Measurements from ENCODE around the gene SLC16A3. TPM values are rescaled to one million over a fixed set of nuclear protein-coding genes. Genes with fewer than 3 reads are reported as not detected.
"Not testable (repeated sequence)": the region's sequence is repeated elsewhere in the genome, so short reads cannot be mapped to it uniquely, and the experiment has no call there.

SLC16A3 gene
- total RNA-seq, 1 donor: 44.6 TPM

DNA sequence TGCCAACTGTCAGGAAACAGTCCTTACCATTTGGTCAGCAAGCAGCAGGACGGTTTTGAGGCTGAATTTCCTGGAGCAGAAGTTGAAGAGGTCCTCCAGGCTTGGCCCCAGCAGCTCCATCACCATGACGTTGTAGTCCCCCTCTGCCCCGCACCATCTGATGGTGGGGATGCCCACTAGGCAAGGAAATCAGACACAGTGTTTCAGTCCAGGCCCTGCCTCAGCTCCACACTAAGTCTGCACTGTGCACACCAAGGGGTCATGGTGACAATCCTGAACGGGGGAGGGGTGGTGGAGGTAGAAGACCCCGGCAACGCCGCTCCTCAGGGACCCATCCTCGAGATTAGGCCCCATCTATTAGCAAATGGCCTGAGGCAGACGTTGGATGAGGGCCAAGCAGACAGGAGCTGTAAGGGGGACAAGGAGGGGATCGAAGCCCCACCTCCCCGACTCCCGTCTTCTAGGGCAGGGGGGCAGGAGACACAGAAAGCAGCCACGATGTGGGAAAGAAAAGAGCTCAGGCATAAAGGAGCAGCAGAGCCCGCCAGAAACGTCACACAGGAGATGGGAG, 26.6 kb downstream of the SLC16A3 start:
- H3K4me3 ChIP-seq (ENCODE audit: low read depth, low read length): no peak overlapping the region
- TF ChIP-seq, protein P1, sequence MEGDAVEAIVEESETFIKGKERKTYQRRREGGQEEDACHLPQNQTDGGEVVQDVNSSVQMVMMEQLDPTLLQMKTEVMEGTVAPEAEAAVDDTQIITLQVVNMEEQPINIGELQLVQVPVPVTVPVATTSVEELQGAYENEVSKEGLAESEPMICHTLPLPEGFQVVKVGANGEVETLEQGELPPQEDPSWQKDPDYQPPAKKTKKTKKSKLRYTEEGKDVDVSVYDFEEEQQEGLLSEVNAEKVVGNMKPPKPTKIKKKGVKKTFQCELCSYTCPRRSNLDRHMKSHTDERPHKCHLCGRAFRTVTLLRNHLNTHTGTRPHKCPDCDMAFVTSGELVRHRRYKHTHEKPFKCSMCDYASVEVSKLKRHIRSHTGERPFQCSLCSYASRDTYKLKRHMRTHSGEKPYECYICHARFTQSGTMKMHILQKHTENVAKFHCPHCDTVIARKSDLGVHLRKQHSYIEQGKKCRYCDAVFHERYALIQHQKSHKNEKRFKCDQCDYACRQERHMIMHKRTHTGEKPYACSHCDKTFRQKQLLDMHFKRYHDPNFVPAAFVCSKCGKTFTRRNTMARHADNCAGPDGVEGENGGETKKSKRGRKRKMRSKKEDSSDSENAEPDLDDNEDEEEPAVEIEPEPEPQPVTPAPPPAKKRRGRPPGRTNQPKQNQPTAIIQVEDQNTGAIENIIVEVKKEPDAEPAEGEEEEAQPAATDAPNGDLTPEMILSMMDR (IDR thresholded peaks at IDR 0.05; ENCODE audit: insufficient read depth, low read length): no peak
- DNase-seq (ENCODE audit: low read depth): no peak

DNA sequence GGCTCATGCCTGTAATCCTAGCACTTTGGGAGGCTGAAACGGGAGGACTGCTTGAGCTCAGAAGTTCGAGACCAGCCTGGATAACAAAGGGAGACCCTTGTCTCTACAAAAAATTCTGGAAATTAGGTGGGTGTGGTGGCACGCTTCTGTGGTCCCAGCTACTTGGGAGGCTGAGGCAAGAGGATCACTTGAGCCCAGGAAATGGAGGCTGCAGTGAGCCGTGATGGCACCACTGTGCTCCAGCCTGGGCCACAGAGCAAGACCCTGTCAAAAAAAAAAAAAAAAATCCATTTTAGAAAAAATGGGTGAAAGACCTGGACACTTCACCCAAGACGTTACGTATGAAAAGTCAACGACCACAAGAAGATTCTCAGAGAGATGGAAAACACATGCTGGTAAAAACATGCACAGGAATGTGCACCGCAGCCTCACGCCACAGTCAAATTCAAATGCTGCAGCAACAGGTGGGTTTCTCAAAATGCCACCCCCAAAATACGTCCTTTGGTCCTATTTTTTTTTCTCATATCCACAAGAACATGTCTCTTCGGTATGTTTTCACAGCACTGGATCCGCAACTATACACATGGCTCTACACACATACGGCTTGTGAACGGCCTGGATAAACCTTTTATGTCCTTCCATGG, 27.5 kb downstream of the SLC16A3 start:
- TF ChIP-seq, protein P1 (IDR thresholded peaks at IDR 0.05; ENCODE audit: insufficient read depth, low read length): no peak
- DNase-seq (ENCODE audit: low read depth): no peak
- H3K4me3 ChIP-seq (ENCODE audit: low read depth, low read length): no peak overlapping the region

DNA sequence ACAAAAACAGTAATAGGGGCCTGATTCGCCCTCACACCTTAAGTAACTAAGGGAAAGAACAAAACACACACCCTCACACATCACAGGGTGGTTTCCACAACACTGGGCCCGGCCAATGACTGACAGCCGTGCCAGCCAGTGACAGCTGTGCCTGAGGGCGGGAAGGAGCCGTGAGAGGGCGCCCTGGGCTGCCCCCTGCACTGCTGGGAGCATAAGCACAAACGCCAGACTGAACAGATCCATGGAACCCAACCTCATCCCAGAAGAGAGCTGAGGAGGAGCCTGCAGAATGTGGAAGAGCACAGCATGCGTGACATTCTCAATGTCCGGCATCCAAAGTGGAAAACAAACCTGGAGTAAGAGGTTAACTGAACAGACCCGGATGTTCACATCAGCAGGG, 28.6 kb downstream of the SLC16A3 start:
- H3K4me3 ChIP-seq (ENCODE audit: low read depth, low read length): no peak overlapping the region
- DNase-seq (ENCODE audit: low read depth): no peak
- TF ChIP-seq, protein P1 (IDR thresholded peaks at IDR 0.05; ENCODE audit: insufficient read depth, low read length): no peak

DNA sequence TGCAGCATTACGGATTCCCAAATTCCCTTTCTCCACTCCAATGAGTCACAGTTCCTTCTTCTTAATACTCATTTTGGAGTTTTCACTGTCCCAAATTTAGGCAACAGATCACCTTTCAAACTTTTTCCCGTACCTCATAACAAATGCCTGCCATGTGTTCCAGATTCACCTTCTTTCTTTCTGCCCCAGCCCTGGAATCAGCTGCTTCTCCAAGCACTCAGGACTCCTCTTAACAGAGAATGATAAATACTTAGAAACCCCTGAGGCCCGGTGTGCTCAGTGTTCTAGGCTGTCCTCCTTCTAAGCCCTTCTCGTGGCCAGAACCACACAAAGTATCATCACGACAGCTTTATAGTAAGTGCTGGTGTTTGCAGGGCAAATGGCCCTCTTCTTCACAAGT, 29.7 kb downstream of the SLC16A3 start:
- no peak overlapping the region for H3K4me3 ChIP-seq (ENCODE audit: low read depth, low read length)
- DNase-seq (ENCODE audit: low read depth): no peak
- TF ChIP-seq, protein P1 (IDR thresholded peaks at IDR 0.05; ENCODE audit: insufficient read depth, low read length): no peak

DNA sequence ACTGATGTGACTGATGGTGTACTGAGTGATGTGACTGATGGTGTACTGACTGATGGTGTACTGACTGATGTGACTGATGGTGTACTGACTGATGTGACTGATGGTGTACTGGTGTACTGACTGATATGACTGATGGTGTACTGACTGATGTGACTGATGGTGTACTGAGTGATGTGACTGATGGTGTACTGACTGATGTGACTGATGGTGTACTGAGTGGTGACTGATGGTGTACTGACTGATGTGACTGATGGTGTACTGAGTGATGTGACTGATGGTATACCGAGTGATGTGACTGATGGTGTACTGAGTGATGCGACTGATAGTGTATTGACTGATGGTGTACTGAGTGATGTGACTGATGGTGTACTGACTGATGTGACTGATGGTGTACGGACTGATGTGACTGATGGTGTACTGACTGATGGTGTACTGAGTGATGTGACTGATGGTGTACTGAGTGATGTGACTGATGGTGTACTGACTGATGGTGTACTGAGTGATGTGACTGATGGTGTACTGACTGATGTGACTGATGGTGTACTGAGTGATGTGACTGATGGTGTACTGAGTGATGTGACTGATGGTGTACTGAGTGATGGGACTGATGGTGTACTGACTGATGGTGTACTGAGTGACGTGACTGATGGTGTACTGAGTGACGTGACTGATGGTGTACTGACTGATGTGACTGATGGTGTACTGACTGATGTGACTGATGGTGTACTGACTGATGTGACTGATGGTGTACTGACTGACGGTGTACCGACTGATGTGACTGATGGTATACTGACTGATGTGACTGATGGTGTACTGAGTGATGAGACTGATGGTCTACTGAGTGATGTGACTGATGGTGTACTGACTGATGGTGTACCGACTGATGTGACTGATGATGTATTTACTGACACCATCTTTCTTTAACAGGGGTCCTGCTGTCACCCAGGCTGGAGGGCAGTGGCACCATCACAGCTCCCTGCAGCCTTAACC, 31.4 kb downstream of the SLC16A3 start:
- not testable (repeated sequence) for H3K4me3 ChIP-seq (ENCODE audit: low read depth, low read length); DNase-seq (ENCODE audit: low read depth)

DNA sequence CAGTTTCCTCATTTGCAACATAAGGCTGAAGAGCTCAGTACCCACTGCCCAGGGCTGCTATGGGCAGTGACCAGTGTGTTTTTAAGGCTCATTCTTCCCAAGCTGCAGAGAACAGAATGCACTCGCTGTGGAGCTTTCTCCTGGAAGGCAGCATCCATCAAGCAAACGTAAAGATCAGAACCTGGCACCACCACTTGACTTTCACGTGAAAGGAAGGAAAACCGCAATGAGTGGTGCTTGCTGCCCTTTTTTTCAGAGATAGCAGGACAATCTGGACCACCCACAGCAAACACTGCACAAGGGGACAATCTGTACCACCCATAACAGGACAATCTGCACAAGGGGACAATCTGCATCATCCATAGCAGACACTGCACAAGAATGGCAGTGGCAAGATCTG, 33.5 kb downstream of the SLC16A3 start:
- TF ChIP-seq, protein P1 (IDR thresholded peaks at IDR 0.05; ENCODE audit: insufficient read depth, low read length): no peak
- no peak for DNase-seq (ENCODE audit: low read depth)
- H3K4me3 ChIP-seq (ENCODE audit: low read depth, low read length): no peak overlapping the region

DNA sequence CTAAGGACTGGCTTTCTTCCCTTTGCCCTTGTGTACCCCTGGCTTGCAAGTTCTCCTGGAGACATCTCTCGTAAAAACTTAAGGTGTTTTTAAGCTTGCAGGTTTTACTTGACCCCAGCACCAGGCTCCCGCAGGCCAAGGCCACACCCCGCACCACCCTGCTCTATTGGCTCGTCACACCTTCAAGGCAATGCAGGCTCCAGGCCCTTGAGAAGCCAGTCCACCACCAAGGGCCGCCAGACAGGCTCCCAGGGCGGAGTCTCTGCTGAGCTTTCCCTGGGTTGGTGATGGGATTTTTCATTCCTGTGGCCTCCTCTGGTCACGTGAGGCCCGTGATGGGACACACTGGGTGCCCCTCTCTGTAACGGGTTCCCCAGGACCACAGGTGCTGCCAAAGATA, 34.8 kb downstream of the SLC16A3 start:
- H3K4me3 ChIP-seq (ENCODE audit: low read depth, low read length): no peak overlapping the region
- TF ChIP-seq, protein P1 (IDR thresholded peaks at IDR 0.05; ENCODE audit: insufficient read depth, low read length): no peak
- DNase-seq (ENCODE audit: low read depth): no peak

All from fibroblast of the aortic adventitia (primary cell).